ENCODE results near the gene TNNT2.

TNNT2 gene

DNA sequence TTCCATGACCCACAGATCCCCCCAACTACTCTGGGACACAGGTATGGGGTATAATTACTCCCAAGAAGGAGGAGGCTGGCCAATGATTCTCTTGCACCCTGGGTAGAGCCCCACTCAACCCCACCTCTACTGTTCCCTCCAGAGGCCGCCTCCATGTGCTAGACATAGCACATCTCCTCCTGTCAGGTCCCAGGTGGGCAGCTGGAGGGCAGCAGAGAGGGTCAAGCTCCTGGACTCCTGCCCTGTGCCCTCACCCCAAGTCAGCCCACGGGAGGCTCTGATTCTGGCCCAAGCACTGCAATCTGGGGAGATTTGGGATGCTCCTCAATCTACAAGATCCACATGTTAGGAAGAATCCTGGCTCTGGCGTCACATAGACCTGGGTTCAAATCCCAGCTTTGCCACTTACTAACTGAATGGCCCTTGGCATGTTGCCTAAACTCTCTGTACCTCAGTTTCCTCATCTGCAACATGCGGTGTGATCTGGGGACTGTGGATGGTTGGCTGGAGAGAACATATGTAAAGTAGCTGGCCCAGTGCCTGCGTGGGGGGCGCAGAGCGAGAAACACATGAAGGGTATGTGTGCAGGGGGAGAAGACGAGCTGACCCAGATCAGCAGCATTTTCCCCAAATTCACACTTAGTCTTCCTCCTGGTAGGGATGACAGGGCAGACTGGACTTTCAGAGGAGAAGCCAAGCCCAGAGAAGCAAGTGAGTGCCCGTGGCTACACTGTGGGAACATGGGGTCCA is 23.2 kb downstream of the TNNT2 start:
- DNase-seq = no peak

DNA sequence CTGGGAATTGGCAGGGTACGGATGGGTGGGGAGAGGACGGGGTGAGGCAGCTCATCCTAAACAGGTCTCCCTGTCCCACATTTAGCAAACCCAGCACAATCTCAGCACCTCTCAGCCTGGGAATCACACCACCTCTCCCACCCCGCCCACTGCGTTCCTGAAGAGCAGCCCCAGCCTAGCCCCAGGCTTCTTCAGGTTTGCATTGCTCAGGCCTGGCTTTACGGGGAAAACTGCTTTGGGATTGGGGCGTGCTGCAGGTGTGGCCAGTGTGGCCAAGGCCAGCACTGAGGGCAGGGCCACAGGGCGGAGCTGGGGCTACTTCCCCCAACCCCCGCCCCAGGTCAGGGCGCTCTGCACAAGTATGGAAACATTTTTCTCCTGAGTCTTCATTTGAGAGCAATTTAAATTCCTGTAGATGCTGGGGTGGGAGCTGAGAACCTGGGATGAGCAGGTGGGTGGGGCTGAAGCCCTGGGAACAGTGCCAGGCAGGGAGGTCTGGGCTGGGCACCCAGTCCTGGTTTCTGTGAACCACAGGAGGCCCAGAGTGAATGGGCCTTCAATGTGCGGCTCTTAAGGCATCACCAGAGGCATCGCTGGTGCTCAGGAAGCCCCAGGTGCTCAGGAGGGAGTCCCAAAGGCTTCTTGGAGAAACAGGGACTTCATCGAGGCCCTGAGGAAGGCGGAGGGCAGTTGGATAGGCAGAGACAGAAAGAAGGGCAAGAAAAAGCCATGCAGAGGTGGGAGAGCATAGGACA is 24.1 kb downstream of the TNNT2 start:
- no peak for DNase-seq

DNA sequence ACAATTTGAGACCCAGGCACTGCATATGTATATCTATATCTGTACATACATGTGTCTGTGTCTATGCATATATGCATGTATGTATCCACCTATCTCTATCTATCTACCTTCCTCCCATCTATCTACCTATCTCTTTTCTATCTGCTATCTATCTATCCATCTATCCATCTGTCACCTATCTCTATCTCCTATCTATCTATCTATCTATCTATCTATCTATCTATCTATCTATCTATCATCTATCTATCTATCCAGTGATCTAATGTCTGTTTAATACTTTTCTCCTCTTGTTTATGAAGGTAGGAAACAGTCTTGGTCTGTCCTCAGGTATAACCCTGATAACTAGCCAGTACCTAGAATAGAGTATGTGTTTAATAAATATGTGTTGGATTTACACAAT is 25.9 kb downstream of the TNNT2 start:
- no peak for DNase-seq

DNA sequence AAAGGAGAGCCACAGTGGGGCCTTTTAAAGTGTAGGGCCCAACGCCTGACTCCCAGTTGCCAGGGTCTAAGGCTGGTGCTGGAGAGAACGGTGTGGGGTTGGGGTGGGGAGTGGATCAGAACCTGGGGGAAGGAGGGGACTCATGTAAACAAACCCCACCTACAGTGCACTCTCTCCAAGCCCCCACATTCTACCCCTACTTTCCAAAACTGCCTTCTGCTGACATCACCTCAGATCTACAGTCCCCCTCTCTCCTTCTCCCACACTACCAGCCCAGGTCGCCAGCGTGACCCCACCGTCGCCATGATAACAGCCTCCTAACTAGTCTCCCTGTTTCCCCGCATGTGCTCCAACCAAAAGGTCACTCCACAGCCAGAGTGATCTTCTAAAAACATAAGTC is 26.6 kb downstream of the TNNT2 start:
- DNase-seq = no peak

DNA sequence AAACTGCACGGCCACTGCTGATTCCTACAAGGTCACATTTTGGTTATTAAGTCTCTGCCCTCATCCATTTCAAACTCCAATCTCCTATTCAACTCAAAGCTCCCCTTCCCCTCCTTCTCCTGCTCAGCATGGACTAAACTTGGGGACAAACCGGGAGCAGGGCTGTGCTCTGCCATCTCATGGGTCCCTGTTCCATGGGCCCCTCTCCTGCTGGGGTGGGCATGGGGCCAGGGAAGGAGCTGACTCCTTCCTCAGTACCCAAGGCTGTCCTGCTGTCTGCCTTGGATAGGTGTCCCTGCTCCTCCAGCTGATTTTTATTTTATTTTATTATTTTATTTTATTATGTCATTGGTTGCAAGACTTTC is 27.1 kb downstream of the TNNT2 start:
- DNase-seq = no peak

DNA sequence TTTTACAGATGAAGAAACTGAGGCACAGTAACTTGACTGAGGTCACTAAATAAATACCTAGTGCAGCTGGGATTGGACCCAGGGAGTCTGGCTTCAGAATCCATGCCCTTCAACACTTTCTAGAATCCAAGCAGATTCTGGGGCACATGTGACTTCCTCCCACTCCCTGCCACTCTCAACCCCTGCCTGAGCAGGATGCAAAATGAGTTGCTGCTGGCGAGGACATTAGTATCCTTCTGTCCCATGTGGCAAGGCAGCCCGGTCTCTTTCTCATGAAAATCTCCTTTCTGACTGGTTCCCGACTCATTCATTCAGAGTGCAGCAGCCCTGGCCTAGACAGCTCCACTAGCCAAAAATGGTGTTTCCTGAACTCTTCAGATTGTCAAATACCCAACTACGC is 28.4 kb downstream of the TNNT2 start:
- no peak for DNase-seq

DNA sequence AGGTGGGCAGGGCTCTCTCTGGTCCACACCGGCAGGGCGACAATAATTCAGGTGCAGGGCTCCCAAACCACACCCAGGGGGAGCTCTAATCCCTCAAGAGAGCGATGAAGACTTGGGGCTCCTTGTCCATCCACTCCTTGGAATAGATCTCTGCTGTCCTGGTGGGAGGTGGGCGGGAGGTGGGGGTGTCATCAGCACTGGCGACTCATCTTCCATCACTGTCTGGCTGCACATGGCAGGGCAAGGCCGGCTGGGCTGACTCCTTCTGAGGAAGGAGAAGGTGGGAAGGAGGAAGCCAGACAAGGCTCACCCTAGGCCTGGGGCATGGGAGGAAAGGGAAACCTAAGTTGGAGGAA is 29.3 kb downstream of the TNNT2 start:
- DNase-seq = no peak

DNA sequence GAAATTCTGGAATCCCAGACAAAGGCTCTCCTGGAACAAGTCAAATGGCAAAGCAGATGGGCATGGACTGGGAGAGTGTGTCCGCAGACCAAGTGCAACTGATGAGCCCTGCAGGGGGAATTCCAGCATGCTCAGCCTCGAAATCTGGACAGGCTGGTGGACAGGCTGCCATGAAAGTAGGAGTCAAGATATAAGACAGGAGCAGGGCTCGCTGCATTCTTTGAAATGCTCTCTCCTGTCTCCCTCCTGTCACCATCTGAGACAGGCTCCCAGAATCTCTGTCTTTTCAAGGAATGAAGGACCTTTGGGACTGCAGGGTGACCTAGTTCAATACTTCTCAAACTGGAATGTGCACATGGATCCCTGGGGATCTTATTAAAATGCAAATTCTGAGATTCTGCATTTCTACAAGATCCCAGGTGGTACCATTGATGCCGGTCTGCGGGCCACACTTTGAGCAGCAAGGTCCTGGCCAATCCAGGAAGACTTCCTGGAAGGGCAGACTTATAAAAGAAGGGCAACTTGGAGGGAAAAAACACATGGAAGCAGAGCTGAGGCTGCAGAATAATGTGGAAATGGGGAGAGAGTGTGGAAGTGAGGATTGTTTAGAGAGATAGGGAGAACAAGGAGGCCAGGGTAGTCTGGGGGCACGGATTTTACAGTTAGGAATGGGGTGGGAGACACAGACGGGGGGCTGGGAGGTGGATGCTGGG is 29.8 kb downstream of the TNNT2 start:
- DNase-seq = no peak

DNA sequence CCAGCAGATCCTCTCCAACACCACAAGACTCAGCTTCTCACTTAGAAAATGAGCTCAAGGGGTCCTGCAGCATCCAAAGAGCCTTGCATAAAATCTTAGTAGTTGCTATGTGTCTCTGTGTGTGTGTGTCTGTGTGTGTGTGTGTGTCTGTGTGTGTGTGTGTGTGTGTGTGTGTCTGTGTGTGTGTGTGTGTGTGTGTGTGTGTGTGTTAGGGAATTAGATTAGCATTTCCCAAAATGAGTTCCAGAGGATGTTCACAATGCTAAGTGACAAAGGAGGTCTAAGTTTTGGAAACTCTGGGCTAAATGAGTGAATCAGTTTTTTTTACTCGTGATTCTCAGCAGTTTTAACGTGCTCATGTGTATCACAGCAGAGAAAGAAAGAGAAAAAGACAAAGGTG is 30.5 kb downstream of the TNNT2 start:
- no peak for DNase-seq

DNA sequence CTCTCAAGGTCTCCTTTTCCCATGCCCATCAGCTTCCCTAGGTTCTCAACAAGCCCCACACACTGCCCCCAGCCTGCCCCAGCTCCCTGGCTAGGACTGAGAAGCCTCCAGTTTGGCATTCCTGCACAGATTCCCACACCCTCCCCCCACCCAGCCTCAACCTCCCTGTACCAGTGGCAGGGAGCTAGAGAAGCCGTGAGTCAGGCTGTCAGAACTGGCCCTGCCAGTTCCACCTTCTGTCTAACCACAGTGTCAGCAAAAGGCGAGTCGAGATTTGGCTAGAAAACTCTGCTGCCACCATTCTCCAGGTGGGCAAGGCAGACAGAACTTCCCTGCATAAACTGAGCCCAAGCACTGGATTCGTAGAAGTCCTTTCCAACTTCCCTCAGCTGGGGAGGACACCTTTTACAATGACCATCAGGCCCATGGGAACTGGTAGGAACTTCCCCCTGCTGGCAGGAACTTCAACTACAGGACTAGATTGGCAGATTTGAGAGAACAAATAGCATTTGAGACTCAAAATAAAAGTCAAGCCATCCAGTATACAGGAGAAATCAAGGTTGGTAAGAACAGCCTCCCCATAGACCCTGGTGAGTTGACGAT is 31.0 kb downstream of the TNNT2 start:
- DNase-seq = no peak

DNA sequence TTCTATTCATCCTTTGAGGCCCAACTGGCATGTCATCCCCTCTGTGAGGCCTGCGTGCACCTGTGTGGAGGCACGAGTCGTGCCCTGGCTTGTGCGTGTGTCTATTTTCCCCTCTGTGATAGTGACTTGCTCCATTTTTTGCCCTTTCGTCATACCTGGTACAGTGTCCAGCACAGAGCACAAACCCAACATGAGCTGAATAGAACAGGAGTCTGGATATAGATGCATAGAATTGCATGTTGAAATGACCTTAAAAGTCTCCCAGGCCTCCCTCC is 32.5 kb downstream of the TNNT2 start:
- no peak for DNase-seq

DNA sequence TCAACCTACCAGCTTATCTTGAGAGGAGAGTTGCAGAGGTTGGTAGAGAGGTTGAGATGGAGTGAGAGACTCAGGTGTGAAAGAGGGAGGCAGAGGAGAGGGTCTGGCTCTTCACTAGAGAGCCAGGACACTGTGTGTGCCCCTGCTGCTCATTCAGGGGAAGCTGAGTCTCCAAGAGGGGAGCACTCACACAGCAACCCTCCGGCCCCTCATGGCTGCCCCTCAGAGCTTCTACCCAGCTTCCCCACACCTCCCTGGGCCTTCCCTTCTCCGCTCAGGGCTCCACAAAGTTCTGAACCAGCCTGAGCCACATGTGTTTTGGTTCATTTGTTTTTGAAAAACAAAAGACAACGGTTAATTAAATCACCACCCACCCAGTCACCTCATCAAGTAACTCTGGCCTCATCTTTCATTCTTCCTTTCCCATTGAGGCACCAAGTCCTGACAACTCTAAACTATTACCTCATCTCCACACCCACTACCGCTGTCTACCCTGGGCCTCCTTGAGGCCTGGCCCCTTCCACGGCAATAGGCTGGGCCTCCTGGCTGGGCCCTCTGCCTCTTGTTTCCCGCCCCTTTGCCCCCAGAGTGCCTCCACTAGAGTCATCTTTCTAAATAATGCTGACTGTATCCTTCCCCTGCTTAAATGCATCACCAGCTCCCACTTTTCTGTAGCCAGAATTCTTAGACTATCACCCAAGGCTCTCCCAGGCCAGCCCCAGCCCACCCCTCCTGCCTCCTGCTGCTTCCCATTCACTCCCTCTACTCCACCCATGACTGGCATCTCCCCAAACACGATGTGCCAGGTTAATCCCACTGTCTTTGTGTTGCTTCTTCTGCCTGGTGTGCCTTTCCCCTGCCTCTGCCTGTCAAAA is 33.0 kb downstream of the TNNT2 start:
- DNase-seq = no peak

DNA sequence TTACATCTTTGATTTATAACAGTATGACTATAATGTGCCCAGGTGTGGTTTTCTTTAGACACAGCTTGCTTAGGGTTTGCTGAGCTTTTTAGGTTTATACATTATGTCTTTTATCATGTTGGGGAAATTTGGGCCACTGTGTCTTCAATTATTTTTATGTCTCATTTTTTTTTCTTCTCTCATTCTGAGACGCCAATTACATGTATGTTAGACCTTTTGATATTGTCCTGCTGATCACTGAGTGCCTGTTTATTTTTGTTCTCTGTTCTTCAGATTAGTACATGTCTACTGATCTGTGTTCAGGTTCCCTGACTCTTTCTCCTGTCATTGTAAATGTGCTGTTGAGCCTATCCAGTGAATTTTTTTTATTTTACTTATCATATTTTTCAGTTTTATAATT is 36.1 kb downstream of the TNNT2 start:
- no peak for DNase-seq

DNA sequence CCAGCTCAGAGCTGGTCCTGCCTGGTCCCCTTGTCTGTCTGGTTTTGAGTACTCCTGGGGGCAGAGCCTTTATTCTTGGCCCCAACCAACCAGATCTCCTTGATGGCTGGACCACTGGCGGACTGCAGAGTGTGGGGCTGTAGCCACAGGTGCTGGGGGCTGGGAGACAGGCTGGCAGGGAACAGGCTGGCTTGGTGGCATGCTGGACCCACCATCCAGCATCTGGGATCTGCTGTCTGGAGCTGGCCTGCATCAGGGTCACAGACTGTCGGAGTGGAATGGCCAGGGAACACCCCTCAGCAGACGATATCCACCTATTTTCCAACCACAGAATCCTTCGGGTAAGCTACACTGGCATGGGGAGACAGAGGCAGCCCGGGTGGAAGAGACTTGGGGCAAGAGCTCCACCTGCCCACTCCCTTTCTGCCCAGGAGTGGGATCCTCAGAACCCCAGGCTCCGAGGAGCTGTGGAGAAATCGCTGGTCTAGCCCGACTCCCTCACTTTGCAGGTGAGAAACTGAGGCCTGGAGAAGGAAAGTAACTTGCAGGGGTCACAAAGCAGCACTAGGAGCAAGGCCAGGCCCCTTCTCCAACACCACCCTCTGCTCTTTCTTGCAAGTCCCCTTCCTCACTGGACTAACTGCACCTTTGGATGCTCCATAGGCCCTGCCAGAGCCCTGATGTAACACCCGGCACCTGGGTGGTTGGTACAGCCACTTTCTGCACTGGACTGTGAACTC is 40.6 kb downstream of the TNNT2 start:
- DNase-seq = no peak

DNA sequence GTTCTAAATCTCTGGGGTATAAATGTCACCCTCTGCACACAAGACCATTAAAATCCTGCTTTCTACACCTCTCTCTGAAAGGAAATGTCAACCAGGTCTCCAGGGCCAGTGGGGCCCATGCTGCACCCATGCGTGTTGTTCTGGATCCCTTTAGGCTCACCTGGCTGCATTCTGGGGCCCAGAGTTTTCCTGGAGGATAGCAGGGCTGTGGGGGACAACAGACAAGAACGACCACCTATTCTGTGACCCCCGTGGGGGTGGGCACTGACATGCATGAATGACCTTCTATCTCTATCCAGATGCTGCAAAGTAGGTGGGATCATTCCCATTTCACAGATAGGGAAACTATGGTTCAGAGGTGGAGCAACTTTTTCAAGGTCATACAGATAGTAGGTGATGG is 41.6 kb downstream of the TNNT2 start:
- no peak for DNase-seq

DNA sequence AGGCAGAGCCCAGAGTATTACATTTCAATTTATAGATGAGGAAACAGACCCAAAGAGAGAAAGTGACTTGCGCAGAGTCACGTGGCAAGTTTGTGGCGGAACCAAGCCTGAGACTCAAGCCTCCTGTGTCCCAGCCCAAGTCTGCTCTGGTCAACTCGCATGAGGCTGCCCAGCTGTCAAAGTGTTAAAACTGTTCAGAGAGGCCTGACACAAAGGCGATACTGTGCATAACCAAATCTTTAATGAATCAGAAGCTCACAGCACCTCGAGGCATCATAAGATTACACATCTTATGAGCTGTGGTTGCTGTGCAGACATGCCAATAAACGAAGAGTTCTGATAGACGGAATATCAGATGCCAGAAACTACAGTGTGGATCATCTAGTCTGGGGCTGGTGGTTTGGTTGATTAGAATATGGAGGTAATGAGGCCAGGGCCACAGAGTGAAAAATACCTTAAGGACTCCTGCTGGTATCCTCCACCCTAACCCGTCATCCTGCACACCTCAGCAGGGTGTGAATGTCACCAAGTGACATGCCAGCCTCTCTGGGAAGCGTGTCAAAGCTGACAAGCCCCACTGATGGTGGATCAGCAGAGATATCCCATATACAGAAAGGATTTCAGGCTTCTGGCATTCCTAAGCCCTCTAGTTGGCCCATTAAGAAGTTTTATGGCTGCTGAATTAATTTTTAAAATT is 42.2 kb downstream of the TNNT2 start:
- no peak for DNase-seq

DNA sequence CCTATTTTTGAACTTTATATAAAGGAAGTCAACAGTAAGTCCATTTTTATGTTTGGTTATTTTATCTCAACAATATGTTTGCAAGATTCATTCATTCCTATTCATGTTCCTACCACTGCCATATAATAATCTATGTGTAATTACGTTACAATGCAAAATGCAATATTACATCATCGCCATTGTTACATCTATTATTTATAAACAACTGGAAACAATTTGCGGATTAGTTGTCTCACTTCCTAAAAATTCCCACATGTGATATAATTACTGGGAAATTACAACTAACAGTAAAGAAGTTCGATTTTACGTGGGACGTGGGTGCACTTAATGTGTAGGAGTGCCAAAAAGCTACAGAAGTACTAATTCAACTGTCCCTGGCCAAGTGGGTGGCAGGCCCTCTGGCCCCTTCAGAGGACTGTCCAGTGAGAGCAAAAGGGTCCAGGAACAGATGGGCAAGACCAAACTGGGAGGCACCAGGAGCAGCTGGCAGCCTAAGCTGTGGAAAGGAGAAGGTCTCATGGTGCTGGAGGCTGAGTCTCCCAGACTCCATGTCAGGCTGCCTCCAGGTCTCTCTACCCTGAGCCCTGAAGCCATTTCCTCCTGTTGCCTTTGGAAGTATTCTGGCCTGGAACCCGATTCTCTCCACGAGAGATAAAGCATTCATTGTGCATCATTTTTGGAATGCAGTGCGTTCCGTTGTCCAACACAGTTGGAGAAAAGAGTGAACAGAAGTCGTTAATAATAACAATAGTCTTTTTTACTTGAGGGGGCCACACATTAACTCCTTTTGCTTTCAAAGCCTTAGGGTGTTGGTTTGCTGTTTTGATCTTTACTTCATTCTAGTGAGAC is 42.9 kb downstream of the TNNT2 start:
- DNase-seq = no peak

DNA sequence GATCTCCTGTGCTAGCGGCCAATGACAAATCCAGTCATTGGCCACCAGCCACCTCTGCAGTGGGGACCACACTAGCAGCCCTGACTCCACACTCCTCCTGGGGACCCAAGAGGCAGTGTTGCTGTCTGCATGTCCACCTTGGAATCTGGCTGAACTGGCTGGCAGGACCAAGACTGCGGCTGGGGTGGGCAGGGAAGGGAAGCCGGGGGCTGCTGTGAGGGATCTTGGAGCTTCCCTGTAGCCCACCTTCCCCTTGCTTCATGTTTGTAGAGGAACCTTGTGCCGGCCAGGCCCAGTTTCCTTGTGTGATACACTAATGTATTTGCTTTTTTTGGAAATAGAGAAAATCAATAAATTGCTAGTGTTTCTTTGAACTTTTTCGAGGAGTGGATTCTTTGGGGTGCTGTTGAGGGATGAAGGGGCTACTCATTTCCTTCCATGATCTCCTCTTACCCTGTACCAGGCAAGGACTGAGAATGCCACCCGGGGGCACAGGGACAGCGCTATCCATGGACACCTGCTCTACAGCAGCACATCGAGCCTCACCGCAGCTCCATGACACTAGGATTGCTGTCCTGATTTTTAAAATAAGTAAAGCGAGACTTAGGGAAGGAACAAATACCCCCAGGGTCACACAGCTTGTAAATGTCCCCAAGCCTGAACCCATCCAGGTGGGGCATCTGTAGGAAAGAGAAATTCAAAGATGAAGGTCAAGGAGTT is 44.7 kb downstream of the TNNT2 start:
- no peak for DNase-seq

DNA sequence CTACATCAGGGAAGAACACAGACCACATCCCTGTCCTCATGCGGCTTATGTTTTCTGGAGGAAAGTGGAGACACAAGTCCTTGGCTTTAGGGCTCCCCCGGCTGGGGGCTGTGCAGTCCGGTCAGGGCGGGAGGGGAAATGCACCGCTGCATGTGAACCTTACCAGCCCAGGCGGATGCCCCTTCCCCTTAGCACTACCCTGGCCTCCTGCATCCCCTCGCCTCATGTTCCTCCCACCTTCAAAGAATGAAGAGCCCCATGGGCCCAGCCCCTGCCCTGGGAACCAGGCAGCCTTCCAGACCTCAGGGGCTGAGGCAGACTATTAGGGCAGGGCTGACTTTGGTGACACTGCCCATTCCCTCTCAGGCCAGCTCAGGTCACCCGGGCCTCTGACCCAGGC is 45.5 kb downstream of the TNNT2 start:
- DNase-seq = no peak

DNA sequence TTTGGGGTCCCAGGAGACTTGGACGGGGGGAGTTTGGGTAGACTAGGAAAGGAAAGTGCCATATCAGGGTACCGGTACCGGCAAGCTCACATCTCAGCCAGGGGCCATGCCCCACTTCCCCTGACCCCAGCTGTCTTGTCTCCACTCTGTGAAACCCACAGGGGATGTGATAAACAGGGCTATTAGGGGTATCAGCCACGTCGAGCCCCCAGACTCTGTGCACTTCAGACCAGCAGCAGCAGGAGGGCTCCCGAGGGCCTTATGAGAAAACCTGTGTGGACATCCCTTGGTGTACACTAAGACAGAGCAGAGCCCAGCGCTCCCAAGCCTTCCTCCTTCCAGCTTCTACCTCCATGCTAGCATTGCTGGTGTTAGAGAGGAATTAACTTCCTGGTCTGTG is 46.3 kb downstream of the TNNT2 start:
- DNase-seq = no peak
